Activated gamma-delta T cell treated with anti-CD3 and anti-CD28 coated beads, Interleukin-2, amount 50 U/mL, for 16 hours (primary cell): Measurements from ENCODE around the gene RSPH10B2.
"Not testable (repeated sequence)": the region's sequence is repeated elsewhere in the genome, so short reads cannot be mapped to it uniquely, and the experiment has no call there.

Source experiments
- DNase-seq: peaks from one replicate; pipeline ENCODE4 v3.0.0-alpha.2; 2020; ENCODE audit warnings: low read depth

The RSPH10B2 gene

GRCh38 chr7:6842278-6842921 is 88.5 kb downstream of the RSPH10B2 start:
- not testable (repeated sequence) for DNase-seq

GRCh38 chr7:6843092-6843491 is 89.2 kb downstream of the RSPH10B2 start:
- DNase-seq = not testable (repeated sequence)

GRCh38 chr7:6843654-6844053 is 89.8 kb downstream of the RSPH10B2 start:
- DNase-seq = not testable (repeated sequence)

- not testable (repeated sequence) for DNase-seq
These were observed 92.1 kb downstream of the RSPH10B2 start for GRCh38 chr7:6845971-6846449.

- not testable (repeated sequence) for DNase-seq
These were observed 93.8 kb downstream of the RSPH10B2 start for GRCh38 chr7:6847751-6848150.
